ENCODE results near the gene SIX5.
"Not testable (repeated sequence)": the region's sequence is repeated elsewhere in the genome, so short reads cannot be mapped to it uniquely, and the experiment has no call there.

SIX5 gene

GRCh38 chr19:45742969-45743368 lies 26.1 kb downstream of the SIX5 start:
- DNase-seq (ENCODE audit: extremely low read depth, insufficient read length), result no peak
- no peak for TF ChIP-seq CTCF (IDR thresholded peaks at IDR 0.05; ENCODE audit: insufficient read depth, low read length, poor library complexity, severe bottlenecking)
- Histone ChIP-seq H3K36me3 (ENCODE audit: control insufficient read depth, insufficient read depth, low read length) (no peaks in the 10 kb centered on the region), H3K4me3 (replicated peaks; ENCODE audit: low read depth, low read length) (no peak overlapping the region), H3K27me3 (replicated peaks; ENCODE audit: control insufficient read depth, insufficient read depth, low read length) (peaks cover 1% of the 10 kb centered on the region; the same call in 1 of the 2 replicates)

- H3K36me3 ChIP-seq (ENCODE audit: control insufficient read depth, insufficient read depth, low read length), result no peaks in the 10 kb centered on the region
- TF ChIP-seq CTCF (IDR thresholded peaks at IDR 0.05; ENCODE audit: insufficient read depth, low read length, poor library complexity, severe bottlenecking), result no peak
- no peaks in the 10 kb centered on the region for H3K27me3 ChIP-seq (replicated peaks; ENCODE audit: control insufficient read depth, insufficient read depth, low read length)
- no peak overlapping the region for H3K4me3 ChIP-seq (replicated peaks; ENCODE audit: low read depth, low read length)
- no peak for DNase-seq (ENCODE audit: extremely low read depth, insufficient read length)
Measured at GRCh38 chr19:45739498-45740439, 29.3 kb downstream of the SIX5 start.

GRCh38 chr19:45733160-45733810 lies 35.8 kb downstream of the SIX5 start, which contains the start of gene MEIOSIN:
TSS of gene MEIOSIN (plus strand) at chr19:45733439. CDS start at chr19:45735377, 1,938 bp downstream.
- Histone ChIP-seq H3K27me3 (replicated peaks; ENCODE audit: control insufficient read depth, insufficient read depth, low read length) (no peaks in the 10 kb centered on the region), H3K36me3 (ENCODE audit: control insufficient read depth, insufficient read depth, low read length) (no peaks in the 10 kb centered on the region; the same call in 1 of the 2 replicates), H3K4me3 (replicated peaks; ENCODE audit: low read depth, low read length) (no peak within 1 kb of the TSS)
- DNase-seq (ENCODE audit: extremely low read depth, insufficient read length), result no peak
- TF ChIP-seq CTCF (IDR thresholded peaks at IDR 0.05; ENCODE audit: insufficient read depth, low read length, poor library complexity, severe bottlenecking), result no peak

GRCh38 chr19:45730368-45731288 lies 38.4 kb downstream of the SIX5 start, which contains the start of gene FBXO46:
TSS of gene FBXO46 (minus strand) at chr19:45730896. CDS start at chr19:45713495, 17,401 bp downstream.
- Histone ChIP-seq H3K36me3 (ENCODE audit: control insufficient read depth, insufficient read depth, low read length) (peaks cover 5% of the 10 kb centered on the region), H3K4me3 (replicated peaks; ENCODE audit: low read depth, low read length) (peak within 1 kb of the TSS; percentile 87), H3K27me3 (replicated peaks; ENCODE audit: control insufficient read depth, insufficient read depth, low read length) (no peaks in the 10 kb centered on the region)
- DNase-seq (ENCODE audit: extremely low read depth, insufficient read length), result peak; percentile 89
- TF ChIP-seq CTCF (IDR thresholded peaks at IDR 0.05; ENCODE audit: insufficient read depth, low read length, poor library complexity, severe bottlenecking), result peak; percentile 40

GRCh38 chr19:45729800-45730290 lies 39.2 kb downstream of the SIX5 start:
- peaks cover 5% of the 10 kb centered on the region for H3K36me3 ChIP-seq (ENCODE audit: control insufficient read depth, insufficient read depth, low read length)
- TF ChIP-seq CTCF (IDR thresholded peaks at IDR 0.05; ENCODE audit: insufficient read depth, low read length, poor library complexity, severe bottlenecking), result no peak
- H3K27me3 ChIP-seq (replicated peaks; ENCODE audit: control insufficient read depth, insufficient read depth, low read length), result no peaks in the 10 kb centered on the region
- H3K4me3 ChIP-seq (replicated peaks; ENCODE audit: low read depth, low read length), result peak overlapping the region; percentile 87
- no peak for DNase-seq (ENCODE audit: extremely low read depth, insufficient read length)

- not testable (repeated sequence) for H3K36me3 ChIP-seq (ENCODE audit: control insufficient read depth, insufficient read depth, low read length); DNase-seq (ENCODE audit: extremely low read depth, insufficient read length); H3K27me3 ChIP-seq (replicated peaks; ENCODE audit: control insufficient read depth, insufficient read depth, low read length); H3K4me3 ChIP-seq (replicated peaks; ENCODE audit: low read depth, low read length)
Measured at GRCh38 chr19:45728683-45729082, 40.4 kb downstream of the SIX5 start.

- peaks cover 18% of the 10 kb centered on the region for H3K36me3 ChIP-seq (ENCODE audit: control insufficient read depth, insufficient read depth, low read length)
- not testable (repeated sequence) for H3K4me3 ChIP-seq (replicated peaks; ENCODE audit: low read depth, low read length); H3K27me3 ChIP-seq (replicated peaks; ENCODE audit: control insufficient read depth, insufficient read depth, low read length); DNase-seq (ENCODE audit: extremely low read depth, insufficient read length)
Measured at GRCh38 chr19:45720065-45720464, 49.0 kb downstream of the SIX5 start.

Data from GM06990 (cell line).